K562 (cell line): ENCODE results near the gene C1orf167. TPM values are rescaled to one million over a fixed set of nuclear protein-coding genes. Genes with fewer than 3 reads are reported as not detected.

Experiments
- ADNP ChIP-seq: fragments of 200-800 bp; sonication (Bioruptor generic); IDR thresholded peaks from 2 replicates; pipeline ENCODE4 v1.6.1; 2016; ENCODE audit warnings: missing genetic modification characterization, missing compliant biosample characterization
- AFF4 ChIP-seq: sonication (generic); formaldehyde crosslinking; IDR thresholded peaks from 2 replicates; pipeline ENCODE4 v1.8.0; 2023; ENCODE audit warnings: mild to moderate bottlenecking, missing genetic modification reagents
- FOXP1 ChIP-seq: sonication (generic); formaldehyde crosslinking; IDR thresholded peaks from 2 replicates; pipeline ENCODE4 v1.8.0; 2022; ENCODE audit warnings: mild to moderate bottlenecking, missing genetic modification reagents
- HDGF ChIP-seq: fragments of 450-650 bp; IDR thresholded peaks from 2 replicates; pipeline ENCODE4 v1.6.1; 2016
- KDM4B ChIP-seq, 2 experiments: fragments of 450-650 bp in 1 of 2; sonication (generic) in 1 of 2; IDR thresholded peaks; 2 replicates each; pipeline ENCODE4 v1.6.1; 2016 to 2017; ENCODE audit warnings: borderline replicate concordance in 2 of 2, antibody characterized with exemption in 1 of 2, low read depth in 1 of 2, mild to moderate bottlenecking in 1 of 2
- PRPF4 ChIP-seq: fragments of 200-400 bp; formaldehyde crosslinking; IDR thresholded peaks from one replicate; pipeline ENCODE4 v1.6.1; 2017; ENCODE audit warnings: low read length, low read depth, mild to moderate bottlenecking; ENCODE audit not compliant: insufficient read depth, poor library complexity, severe bottlenecking
- SUPT5H ChIP-seq: fragments of 450-650 bp; IDR thresholded peaks from 2 replicates; pipeline ENCODE4 v1.6.1; 2016
- TAF7 ChIP-seq: fragments of 450-650 bp; IDR thresholded peaks from 2 replicates; pipeline ENCODE4 v1.6.1; 2016; ENCODE audit warnings: missing genetic modification characterization, missing compliant biosample characterization
- TOE1 ChIP-seq, 2 experiments: fragments of 450-650 bp in 1 of 2; sonication (generic) in 1 of 2; formaldehyde crosslinking in 1 of 2; IDR thresholded peaks; 2 replicates each; pipeline versions ENCODE4 v1.7.1 to v1.8.0; 2016 to 2022; ENCODE audit warnings: borderline replicate concordance in 2 of 2, mild to moderate bottlenecking in 2 of 2, antibody characterized with exemption in 1 of 2, inconsistent platforms in 1 of 2, low read depth in 1 of 2, missing genetic modification reagents in 1 of 2, moderate library complexity in 1 of 2
- ZNF274 ChIP-seq: IDR thresholded peaks from 2 replicates; pipeline ENCODE4 v1.6.1; 2011; ENCODE audit warnings: low read depth, mild to moderate bottlenecking, low read length, moderate library complexity, borderline replicate concordance
- ZNF316 ChIP-seq: fragments of 450-650 bp; IDR thresholded peaks from 2 replicates; pipeline ENCODE4 v1.6.1; 2016
- ZNF431 ChIP-seq: sonication (generic); formaldehyde crosslinking; IDR thresholded peaks from 2 replicates; pipeline ENCODE4 v1.8.0; 2022; ENCODE audit warnings: mild to moderate bottlenecking, missing genetic modification reagents
- ZNF668 ChIP-seq: fragments of 250-450 bp; sonication (Bioruptor Pico); IDR thresholded peaks from 2 replicates; pipeline ENCODE4 v1.8.0; 2022; ENCODE audit warnings: mild to moderate bottlenecking, inconsistent platforms
- polyA plus RNA-seq, 8 experiments: library from polyadenylated mRNA; depleted of rRNA in 4 of 8; stranded (reverse) in 5 of 8; unstranded in 3 of 8; fragments of >200 nt; fragmentation: Nextera tagmentation in 2 of 8; fragmentation: Illumina TruSeq in 1 of 8; extraction: Ambion mirVana in 2 of 8; extraction: Trizol in 1 of 8; gene quantifications; 2 replicates each; pipeline versions ENCODE4 v1.2.1 to v1.2.3, GENCODE V29; 2011 to 2014; ENCODE audit warnings: inconsistent platforms in 1 of 8, missing spikeins in 1 of 8
- total RNA-seq, 7 experiments: library from RNA; depleted of rRNA in 6 of 7; stranded (reverse); fragments of >200 nt in 6 of 7; fragmentation: Illumina TruSeq in 2 of 7; extraction: Trizol in 2 of 7; gene quantifications; 2 replicates each; pipeline versions ENCODE4 v1.2.1 to v1.2.3, GENCODE V29; 2011 to 2021; ENCODE audit warnings: low replicate concordance in 1 of 7

The C1orf167 gene
- total and polyA plus RNA-seq, 9 of the 15 experiments (the other 6 are each of a cell fraction or from before 2014, with no cell fraction given): 0.22 to 0.86 (median 0.31) TPM; not detected in 2

- no peak for TF ChIP-seq KDM4B (IDR thresholded peaks at IDR 0.05; ENCODE audit: borderline replicate concordance in 2 of 2, low read depth in 1 of 2)
- no peak for TF ChIP-seq AFF4 (CRISPR knock-in tag)
- TF ChIP-seq ZNF431: no peak
- no peak for TF ChIP-seq ZNF668 (CRISPR knock-in tag)
- TF ChIP-seq SUPT5H: no peak
- no peak for TF ChIP-seq ADNP (tag)
- TF ChIP-seq PRPF4: no peak
- no peak for TF ChIP-seq ZNF274
- 0 out of 2 replicates have a peak, but pooled peaks have one; percentile 15 for TF ChIP-seq FOXP1 (CRISPR knock-in tag)
- no peak for TF ChIP-seq TOE1 (IDR thresholded peaks at IDR 0.05; ENCODE audit: borderline replicate concordance)
- peak; percentile 73; the same call in 1 of the 2 replicates for TF ChIP-seq TOE1 (CRISPR knock-in tag; IDR thresholded peaks at IDR 0.05; ENCODE audit: borderline replicate concordance, low read depth)
- peak; percentile 89 for TF ChIP-seq ZNF316
- TF ChIP-seq TAF7 (tag): no peak
- 0 out of 2 replicates have a peak, but pooled peaks have one; percentile 60 for TF ChIP-seq HDGF
Observed at GRCh38 chr1:11735531-11735853, 26.5 kb upstream of the C1orf167 start (continued).
